DOHH2 (cell line): ENCODE measurements around the gene CD99.

Source experiments
- CTCF ChIP-seq: fragments of 200-600 bp; sonication (generic); IDR thresholded peaks from one replicate; pipeline ENCODE4 v1.5.1; 2014; ENCODE audit warnings: antibody characterized with exemption, mild to moderate bottlenecking, low read depth, low read length; ENCODE audit not compliant: poor library complexity, severe bottlenecking
- EZH2phosphoT487 ChIP-seq: fragments of 200-600 bp; sonication (generic); IDR thresholded peaks from 2 replicates; pipeline ENCODE4 v1.6.1; 2017; ENCODE audit warnings: borderline replicate concordance, mild to moderate bottlenecking, antibody characterized with exemption, low read length, moderate library complexity, mixed read lengths

- TF ChIP-seq CTCF (no peak), EZH2phosphoT487 (no peak)
Measured at GRCh38 chrX:2692221-2693112, 1.4 kb downstream of the CD99 start.
